PC-9 (cell line): ENCODE data around the gene RBMS2.

Experiments
- CTCF ChIP-seq: fragments of 200-600 bp; sonication (generic); conservative IDR thresholded peaks from 2 replicates; pipeline ENCODE4 v1.6.1; 2017; ENCODE audit warnings: mixed run types, antibody characterized with exemption, mild to moderate bottlenecking, moderate library complexity
- EZH2 ChIP-seq: fragments of 200-600 bp; sonication (generic); IDR thresholded peaks from 2 replicates; pipeline ENCODE4 v1.8.0; 2017; ENCODE audit warnings: antibody characterized with exemption, low read depth

- 0 out of 2 replicates have a peak, but pooled peaks have one; percentile 26 for TF ChIP-seq CTCF
- no peak for TF ChIP-seq EZH2
Measured at GRCh38 chr12:56601503-56601902, 79.9 kb downstream of the RBMS2 start.
